ENCODE data around the gene CLNK. TPM values are rescaled to one million over a fixed set of nuclear protein-coding genes. Genes with fewer than 3 reads are reported as not detected.

Gene CLNK
- total RNA-seq, 1 donor from 2014 or later: not detected

DNA sequence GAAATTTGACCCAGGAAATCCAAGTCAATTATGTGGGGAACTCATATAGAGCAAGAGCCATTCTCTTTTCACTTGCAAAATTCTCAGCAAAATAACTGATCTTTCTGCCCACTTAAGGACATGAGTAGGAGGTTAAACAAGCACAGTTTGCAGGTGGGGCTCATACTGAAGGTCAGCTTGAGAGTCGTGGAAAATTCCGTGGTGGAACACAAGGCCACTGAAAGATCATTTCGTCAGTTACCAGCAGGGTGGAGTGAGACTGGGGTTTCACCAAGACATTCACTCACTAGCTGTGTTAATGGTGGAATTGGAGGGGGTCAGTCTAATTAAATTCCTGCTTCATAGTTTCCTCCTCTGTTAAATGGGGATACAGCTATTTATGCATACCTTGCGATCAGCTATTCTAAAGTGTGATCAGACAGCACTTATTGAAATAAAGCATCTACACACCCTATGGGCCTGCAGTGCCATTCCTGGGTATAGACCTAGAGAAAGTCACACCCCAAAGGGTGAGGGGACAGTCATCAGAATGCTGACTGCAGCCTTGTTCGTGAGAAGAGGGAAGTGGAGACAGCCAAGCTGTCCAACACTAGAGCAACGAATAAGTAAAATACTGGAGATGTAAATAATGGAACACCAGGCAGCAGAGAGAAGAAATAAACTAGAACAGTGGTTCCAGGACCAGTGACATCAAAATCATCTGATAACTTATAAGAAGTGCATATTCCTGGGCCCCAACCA lies 42.7 kb upstream of the CLNK start:
- Mint-ChIP-seq H3K27me3 (no peaks in the 10 kb centered on the region), H3K36me3 (ENCODE audit: insufficient read depth) (no peaks in the 10 kb centered on the region), H3K27ac (no peak overlapping the region), H3K4me3 (ENCODE audit: low read depth) (no peak overlapping the region), H3K4me1 (ENCODE audit: low read depth) (peaks cover 2% of the 10 kb centered on the region), H3K9me3 (ENCODE audit: low read depth) (no peaks in the 10 kb centered on the region)
- TF ChIP-seq, protein P1, sequence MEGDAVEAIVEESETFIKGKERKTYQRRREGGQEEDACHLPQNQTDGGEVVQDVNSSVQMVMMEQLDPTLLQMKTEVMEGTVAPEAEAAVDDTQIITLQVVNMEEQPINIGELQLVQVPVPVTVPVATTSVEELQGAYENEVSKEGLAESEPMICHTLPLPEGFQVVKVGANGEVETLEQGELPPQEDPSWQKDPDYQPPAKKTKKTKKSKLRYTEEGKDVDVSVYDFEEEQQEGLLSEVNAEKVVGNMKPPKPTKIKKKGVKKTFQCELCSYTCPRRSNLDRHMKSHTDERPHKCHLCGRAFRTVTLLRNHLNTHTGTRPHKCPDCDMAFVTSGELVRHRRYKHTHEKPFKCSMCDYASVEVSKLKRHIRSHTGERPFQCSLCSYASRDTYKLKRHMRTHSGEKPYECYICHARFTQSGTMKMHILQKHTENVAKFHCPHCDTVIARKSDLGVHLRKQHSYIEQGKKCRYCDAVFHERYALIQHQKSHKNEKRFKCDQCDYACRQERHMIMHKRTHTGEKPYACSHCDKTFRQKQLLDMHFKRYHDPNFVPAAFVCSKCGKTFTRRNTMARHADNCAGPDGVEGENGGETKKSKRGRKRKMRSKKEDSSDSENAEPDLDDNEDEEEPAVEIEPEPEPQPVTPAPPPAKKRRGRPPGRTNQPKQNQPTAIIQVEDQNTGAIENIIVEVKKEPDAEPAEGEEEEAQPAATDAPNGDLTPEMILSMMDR (IDR thresholded peaks at IDR 0.05; ENCODE audit: unreplicated experiment): no peak
- DNase-seq (ENCODE audit: low spot score, unreplicated experiment): no peak

DNA sequence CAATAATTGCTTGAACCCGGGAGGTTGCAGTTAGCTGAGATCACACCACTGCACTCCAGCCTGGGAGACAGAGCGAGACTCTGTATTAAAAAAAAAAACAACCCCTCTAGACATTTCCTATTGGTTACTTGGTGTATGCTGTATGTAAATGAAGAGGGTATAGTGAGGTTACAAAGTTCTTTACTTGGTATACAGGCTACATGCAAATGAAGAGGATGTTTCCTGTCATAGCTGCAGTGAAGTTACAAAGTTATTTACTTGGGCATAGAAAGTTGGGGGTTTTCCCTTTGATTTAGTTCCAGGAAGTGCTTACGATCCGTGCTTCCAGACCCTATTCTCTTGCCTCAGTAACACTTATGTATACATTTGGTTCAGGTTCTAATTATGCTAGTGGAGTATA lies 38.4 kb upstream of the CLNK start:
- TF ChIP-seq, protein P1 (IDR thresholded peaks at IDR 0.05; ENCODE audit: unreplicated experiment): no peak
- no peak for DNase-seq (ENCODE audit: low spot score, unreplicated experiment)
- no peaks in the 10 kb centered on the region for H3K27me3 Mint-ChIP-seq
- H3K4me3 Mint-ChIP-seq (ENCODE audit: low read depth): no peak overlapping the region
- peaks cover 2% of the 10 kb centered on the region for H3K4me1 Mint-ChIP-seq (ENCODE audit: low read depth)
- H3K36me3 Mint-ChIP-seq (ENCODE audit: insufficient read depth): no peaks in the 10 kb centered on the region
- no peak overlapping the region for H3K27ac Mint-ChIP-seq
- H3K9me3 Mint-ChIP-seq (ENCODE audit: low read depth): peaks cover 3% of the 10 kb centered on the region

DNA sequence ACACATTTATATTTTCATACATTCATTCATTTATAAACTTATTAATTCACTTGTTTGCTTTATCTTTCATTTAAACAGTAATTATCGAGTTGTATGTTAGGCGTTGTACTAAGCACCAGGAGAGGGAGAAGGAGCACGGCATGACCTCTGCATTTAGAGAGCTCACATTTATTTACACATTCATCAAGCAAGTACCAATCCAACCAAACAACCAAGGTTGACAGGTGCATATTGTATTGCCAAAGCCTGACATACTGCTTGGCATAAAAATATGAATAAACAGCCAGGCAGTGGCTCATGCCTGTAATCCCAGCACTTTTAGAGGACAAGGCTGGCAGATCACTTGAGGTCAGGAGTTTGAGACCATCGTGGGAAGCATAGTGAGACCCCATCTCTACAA lies 37.0 kb upstream of the CLNK start:
- peaks cover 2% of the 10 kb centered on the region for H3K4me1 Mint-ChIP-seq (ENCODE audit: low read depth)
- peak overlapping the region; percentile 82 for H3K27ac Mint-ChIP-seq
- H3K27me3 Mint-ChIP-seq: no peaks in the 10 kb centered on the region
- no peak overlapping the region for H3K4me3 Mint-ChIP-seq (ENCODE audit: low read depth)
- no peaks in the 10 kb centered on the region for H3K36me3 Mint-ChIP-seq (ENCODE audit: insufficient read depth)
- H3K9me3 Mint-ChIP-seq (ENCODE audit: low read depth): peaks cover 3% of the 10 kb centered on the region
- no peak for DNase-seq (ENCODE audit: low spot score, unreplicated experiment)
- TF ChIP-seq, protein P1 (IDR thresholded peaks at IDR 0.05; ENCODE audit: unreplicated experiment): no peak

DNA sequence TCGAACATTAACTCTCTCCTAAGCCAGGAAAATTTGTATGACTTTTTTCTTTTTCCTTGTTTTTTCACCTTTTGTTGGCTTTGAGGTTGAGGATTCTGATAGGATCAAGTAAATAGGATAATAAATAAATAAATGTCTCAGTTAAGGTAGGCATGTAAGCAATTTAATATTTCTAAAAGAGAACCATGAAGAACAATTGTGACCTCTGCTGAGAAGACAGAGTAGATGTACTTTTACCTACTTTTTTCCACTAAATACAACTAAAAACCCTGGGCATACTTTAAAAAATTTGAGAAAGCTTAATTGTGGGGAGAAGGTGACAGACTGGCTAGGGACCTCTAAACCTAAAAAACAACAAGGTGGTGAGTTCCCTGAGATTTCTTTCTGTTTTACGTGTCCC lies 31.6 kb upstream of the CLNK start:
- DNase-seq (ENCODE audit: low spot score, unreplicated experiment): no peak
- Mint-ChIP-seq H3K9me3 (ENCODE audit: low read depth) (peaks cover 11% of the 10 kb centered on the region), H3K27ac (no peak overlapping the region), H3K4me1 (ENCODE audit: low read depth) (peaks cover 2% of the 10 kb centered on the region), H3K27me3 (no peaks in the 10 kb centered on the region), H3K4me3 (ENCODE audit: low read depth) (no peak overlapping the region), H3K36me3 (ENCODE audit: insufficient read depth) (peaks cover 4% of the 10 kb centered on the region)
- TF ChIP-seq, protein P1 (IDR thresholded peaks at IDR 0.05; ENCODE audit: unreplicated experiment): no peak

DNA sequence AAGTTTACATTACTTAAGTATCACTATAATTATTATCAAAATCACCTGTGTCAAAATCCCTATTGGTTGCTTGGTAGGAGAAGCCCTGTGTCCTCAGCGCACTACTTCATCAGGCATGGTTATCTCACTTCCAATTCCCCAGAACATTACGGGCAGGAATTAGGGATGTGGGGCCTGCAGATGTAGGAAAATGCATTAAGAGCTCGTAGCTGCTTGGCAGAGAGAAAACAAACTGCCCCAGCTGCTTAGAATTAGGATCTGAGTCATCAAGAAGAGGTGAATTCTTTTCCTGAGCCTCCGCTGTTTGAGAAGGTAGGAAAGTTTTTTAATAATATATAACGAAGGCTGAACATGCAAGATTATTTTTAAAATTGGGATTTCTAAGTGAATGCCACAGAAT lies 31.1 kb upstream of the CLNK start:
- TF ChIP-seq, protein P1 (IDR thresholded peaks at IDR 0.05; ENCODE audit: unreplicated experiment): no peak
- peaks cover 4% of the 10 kb centered on the region for H3K36me3 Mint-ChIP-seq (ENCODE audit: insufficient read depth)
- H3K27ac Mint-ChIP-seq: no peak overlapping the region
- no peaks in the 10 kb centered on the region for H3K27me3 Mint-ChIP-seq
- DNase-seq (ENCODE audit: low spot score, unreplicated experiment): no peak
- peaks cover 2% of the 10 kb centered on the region for H3K4me1 Mint-ChIP-seq (ENCODE audit: low read depth)
- peaks cover 11% of the 10 kb centered on the region for H3K9me3 Mint-ChIP-seq (ENCODE audit: low read depth)
- H3K4me3 Mint-ChIP-seq (ENCODE audit: low read depth): no peak overlapping the region
